K562 (cell line): Measurements from ENCODE around the gene SMC3. TPM values are rescaled to one million over a fixed set of nuclear protein-coding genes. Genes with fewer than 3 reads are reported as not detected.

ENCODE experiments used
- ATF1 ChIP-seq, 2 experiments: fragments of 450-650 bp in 1 of 2; IDR thresholded peaks; 2 replicates each; pipeline ENCODE4 v1.6.1; 2016; ENCODE audit warnings: missing compliant biosample characterization in 1 of 2, missing genetic modification characterization in 1 of 2
- EGR1 ChIP-seq: fragments of 450-650 bp; conservative IDR thresholded peaks from 2 replicates; pipeline ENCODE4 v1.6.1; 2017; ENCODE audit warnings: mild to moderate bottlenecking
- NRF1 ChIP-seq, 2 experiments: fragments of 450-650 bp; IDR thresholded peaks in 1 of 2; conservative IDR thresholded peaks in 1 of 2; 2 replicates each; pipeline ENCODE4 v1.6.1; 2014; ENCODE audit warnings: mild to moderate bottlenecking in 2 of 2
- PHF8 ChIP-seq: fragments of 200-600 bp; sonication (generic); IDR thresholded peaks from 2 replicates; pipeline ENCODE4 v1.6.1; 2012; ENCODE audit warnings: mixed run types, mild to moderate bottlenecking, inconsistent platforms, low read length, moderate library complexity, borderline replicate concordance
- POLR2G ChIP-seq: fragments of 200-400 bp; formaldehyde crosslinking; IDR thresholded peaks from 2 replicates; pipeline ENCODE4 v1.6.1; 2017; ENCODE audit warnings: low read depth, mild to moderate bottlenecking, antibody characterized with exemption, low read length, moderate library complexity
- SOX6 ChIP-seq: fragments of 450-650 bp; IDR thresholded peaks from 2 replicates; pipeline ENCODE4 v1.6.1; 2014; ENCODE audit warnings: mild to moderate bottlenecking
- SP1 ChIP-seq: sonication (generic); formaldehyde crosslinking; IDR thresholded peaks from 2 replicates; pipeline ENCODE4 v1.8.1; 2022; ENCODE audit warnings: mild to moderate bottlenecking, missing genetic modification reagents
- SUPT5H ChIP-seq: fragments of 450-650 bp; IDR thresholded peaks from 2 replicates; pipeline ENCODE4 v1.6.1; 2016
- TSC22D4 ChIP-seq: fragments of 450-650 bp; IDR thresholded peaks from 2 replicates; pipeline ENCODE4 v1.6.1; 2016; ENCODE audit warnings: missing genetic modification characterization, missing biosample characterization, control low read depth
- YY1 ChIP-seq, 3 experiments: IDR thresholded peaks; 2 replicates each; pipeline ENCODE4 v1.6.1; 2011; ENCODE audit warnings: low read length in 2 of 3, mild to moderate bottlenecking in 2 of 3, moderate library complexity in 2 of 3, borderline replicate concordance in 1 of 3, control low read depth in 1 of 3, low read depth in 1 of 3; ENCODE audit not compliant: insufficient read depth in 3 of 3, insufficient replicate concordance in 2 of 3, control insufficient read depth in 1 of 3, insufficient read length in 1 of 3; ENCODE audit errors: extremely low read depth in 1 of 3
- ZNF311 ChIP-seq: fragments of 250-450 bp; sonication (Bioruptor Pico); IDR thresholded peaks from 2 replicates; pipeline ENCODE4 v1.4.0; 2020; ENCODE audit warnings: mild to moderate bottlenecking, moderate library complexity
- polyA plus RNA-seq, 8 experiments: library from polyadenylated mRNA; depleted of rRNA in 4 of 8; stranded (reverse) in 5 of 8; unstranded in 3 of 8; fragments of >200 nt; fragmentation: Nextera tagmentation in 2 of 8; fragmentation: Illumina TruSeq in 1 of 8; extraction: Ambion mirVana in 2 of 8; extraction: Trizol in 1 of 8; gene quantifications; 2 replicates each; pipeline versions ENCODE4 v1.2.1 to v1.2.3, GENCODE V29; 2011 to 2014; ENCODE audit warnings: inconsistent platforms in 1 of 8, missing spikeins in 1 of 8
- total RNA-seq, 7 experiments: library from RNA; depleted of rRNA in 6 of 7; stranded (reverse); fragments of >200 nt in 6 of 7; fragmentation: Illumina TruSeq in 2 of 7; extraction: Trizol in 2 of 7; gene quantifications; 2 replicates each; pipeline versions ENCODE4 v1.2.1 to v1.2.3, GENCODE V29; 2011 to 2021; ENCODE audit warnings: low replicate concordance in 1 of 7
- TF ChIP-seq, protein P1 (sequence below), 2 experiments: fragments of 450-650 bp in 1 of 2; IDR thresholded peaks; 2 replicates each; pipeline ENCODE4 v1.6.1; 2011 to 2017; ENCODE audit warnings: low read depth in 2 of 2, antibody characterized with exemption in 1 of 2, borderline replicate concordance in 1 of 2, low read length in 1 of 2, mild to moderate bottlenecking in 1 of 2, mixed read lengths in 1 of 2; ENCODE audit not compliant: control insufficient read depth in 1 of 2
- TF ChIP-seq, protein P2 (sequence below), 2 experiments: IDR thresholded peaks; 2 replicates each; pipeline ENCODE4 v1.6.1; 2011; ENCODE audit warnings: borderline replicate concordance in 1 of 2, control low read depth in 1 of 2, low read depth in 1 of 2, low read length in 1 of 2, mild to moderate bottlenecking in 1 of 2, mixed read lengths in 1 of 2, moderate library complexity in 1 of 2; ENCODE audit not compliant: insufficient read depth in 1 of 2, insufficient read length in 1 of 2, poor library complexity in 1 of 2, severe bottlenecking in 1 of 2; ENCODE audit errors: extremely low read depth in 1 of 2
- TF ChIP-seq, protein P3 (sequence below), 2 experiments: fragments of 450-650 bp in 1 of 2; sonication (generic) in 1 of 2; formaldehyde crosslinking; conservative IDR thresholded peaks; 2 replicates each; pipeline versions ENCODE4 v1.4.0 to v1.8.1; 2020 to 2022; ENCODE audit warnings: mild to moderate bottlenecking in 1 of 2, missing genetic modification reagents in 1 of 2
- TF ChIP-seq, protein P4 (sequence below): fragments of 450-650 bp; IDR thresholded peaks from 2 replicates; pipeline ENCODE4 v1.6.1; 2017; ENCODE audit warnings: antibody characterized with exemption, mild to moderate bottlenecking

SMC3 gene
- total and polyA plus RNA-seq, 9 of the 15 experiments (the other 6 are each of a cell fraction or from before 2014, with no cell fraction given), result 21.3 to 62.6 (median 39.3) TPM

DNA sequence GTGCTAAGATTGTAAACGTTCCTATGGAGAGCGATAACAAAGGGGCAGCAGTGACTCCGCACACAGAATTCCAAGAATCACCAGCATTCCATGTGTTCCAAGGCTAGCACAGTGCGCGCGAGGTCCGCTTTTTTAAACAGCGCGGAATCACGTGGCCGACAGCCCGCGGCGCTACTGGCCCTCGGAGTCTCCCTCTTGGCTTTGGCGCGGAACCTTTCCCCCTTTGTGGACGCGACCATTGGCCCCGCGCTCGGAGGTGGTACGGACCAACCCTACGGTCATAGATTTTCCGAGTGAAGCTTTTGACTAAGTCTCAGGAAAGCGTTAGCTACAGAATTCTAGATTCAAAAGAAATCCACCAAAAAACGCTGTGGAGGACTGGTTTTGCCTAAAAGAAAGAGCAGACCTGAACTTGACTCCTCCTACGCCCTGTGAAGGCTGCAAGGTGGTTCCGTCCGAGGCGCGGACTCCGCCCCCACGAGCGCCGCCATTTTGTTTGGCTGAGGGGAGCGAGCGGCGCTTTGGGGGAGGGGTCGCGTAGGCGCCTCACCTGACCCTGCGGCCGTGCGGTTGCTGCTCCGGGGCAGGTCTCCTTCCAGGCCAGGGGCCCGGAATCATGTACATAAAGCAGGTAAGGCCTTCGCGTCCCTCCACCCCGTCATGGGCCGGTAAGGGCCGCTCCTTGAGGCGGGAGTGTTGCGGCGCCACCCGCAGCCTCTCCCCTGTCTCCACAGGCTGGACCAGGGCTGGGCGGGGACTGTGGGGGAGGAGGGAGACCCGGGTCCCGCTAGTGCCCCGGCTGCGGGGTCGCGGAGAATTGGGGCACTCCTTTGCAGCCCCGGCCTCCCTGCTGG, at the start of gene SMC3 (continued):
- TF ChIP-seq, protein P1, sequence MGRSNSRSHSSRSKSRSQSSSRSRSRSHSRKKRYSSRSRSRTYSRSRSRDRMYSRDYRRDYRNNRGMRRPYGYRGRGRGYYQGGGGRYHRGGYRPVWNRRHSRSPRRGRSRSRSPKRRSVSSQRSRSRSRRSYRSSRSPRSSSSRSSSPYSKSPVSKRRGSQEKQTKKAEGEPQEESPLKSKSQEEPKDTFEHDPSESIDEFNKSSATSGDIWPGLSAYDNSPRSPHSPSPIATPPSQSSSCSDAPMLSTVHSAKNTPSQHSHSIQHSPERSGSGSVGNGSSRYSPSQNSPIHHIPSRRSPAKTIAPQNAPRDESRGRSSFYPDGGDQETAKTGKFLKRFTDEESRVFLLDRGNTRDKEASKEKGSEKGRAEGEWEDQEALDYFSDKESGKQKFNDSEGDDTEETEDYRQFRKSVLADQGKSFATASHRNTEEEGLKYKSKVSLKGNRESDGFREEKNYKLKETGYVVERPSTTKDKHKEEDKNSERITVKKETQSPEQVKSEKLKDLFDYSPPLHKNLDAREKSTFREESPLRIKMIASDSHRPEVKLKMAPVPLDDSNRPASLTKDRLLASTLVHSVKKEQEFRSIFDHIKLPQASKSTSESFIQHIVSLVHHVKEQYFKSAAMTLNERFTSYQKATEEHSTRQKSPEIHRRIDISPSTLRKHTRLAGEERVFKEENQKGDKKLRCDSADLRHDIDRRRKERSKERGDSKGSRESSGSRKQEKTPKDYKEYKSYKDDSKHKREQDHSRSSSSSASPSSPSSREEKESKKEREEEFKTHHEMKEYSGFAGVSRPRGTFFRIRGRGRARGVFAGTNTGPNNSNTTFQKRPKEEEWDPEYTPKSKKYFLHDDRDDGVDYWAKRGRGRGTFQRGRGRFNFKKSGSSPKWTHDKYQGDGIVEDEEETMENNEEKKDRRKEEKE (IDR thresholded peaks at IDR 0.05; ENCODE audit: borderline replicate concordance in 1 of 2, control insufficient read depth in 1 of 2, low read depth in 2 of 2, low read length in 1 of 2), result peak in 1 of 2 experiments; percentile 97; a peak in 2 of 4 replicates
- TF ChIP-seq, protein P2, sequence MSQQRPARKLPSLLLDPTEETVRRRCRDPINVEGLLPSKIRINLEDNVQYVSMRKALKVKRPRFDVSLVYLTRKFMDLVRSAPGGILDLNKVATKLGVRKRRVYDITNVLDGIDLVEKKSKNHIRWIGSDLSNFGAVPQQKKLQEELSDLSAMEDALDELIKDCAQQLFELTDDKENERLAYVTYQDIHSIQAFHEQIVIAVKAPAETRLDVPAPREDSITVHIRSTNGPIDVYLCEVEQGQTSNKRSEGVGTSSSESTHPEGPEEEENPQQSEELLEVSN (IDR thresholded peaks at IDR 0.05; ENCODE audit: borderline replicate concordance in 1 of 2, extremely low read depth in 1 of 2, insufficient read depth in 1 of 2, insufficient read length in 1 of 2, low read depth in 1 of 2, low read length in 1 of 2, poor library complexity in 1 of 2, severe bottlenecking in 1 of 2), result peak; percentile 97 to 98
- peak; percentile 81; the same call in 1 of the 2 replicates for TF ChIP-seq PHF8
- no peak for TF ChIP-seq ATF1 (CRISPR knock-in tag; IDR thresholded peaks at IDR 0.05)
- TF ChIP-seq ATF1 (tag; IDR thresholded peaks at IDR 0.05), result peak; percentile 44
- peak; percentile 80 for TF ChIP-seq EGR1
- TF ChIP-seq, protein P3, sequence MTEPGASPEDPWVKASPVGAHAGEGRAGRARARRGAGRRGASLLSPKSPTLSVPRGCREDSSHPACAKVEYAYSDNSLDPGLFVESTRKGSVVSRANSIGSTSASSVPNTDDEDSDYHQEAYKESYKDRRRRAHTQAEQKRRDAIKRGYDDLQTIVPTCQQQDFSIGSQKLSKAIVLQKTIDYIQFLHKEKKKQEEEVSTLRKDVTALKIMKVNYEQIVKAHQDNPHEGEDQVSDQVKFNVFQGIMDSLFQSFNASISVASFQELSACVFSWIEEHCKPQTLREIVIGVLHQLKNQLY (CRISPR knock-in tag; conservative IDR thresholded peaks at IDR 0.05), result 0 out of 4 replicates have a peak, but pooled peaks of 1 of the 2 experiments have one; percentile 72
- 0 out of 2 replicates have a peak, but pooled peaks have one; percentile 20 for TF ChIP-seq SOX6
- peak; percentile 78 to 96 (median 92) for TF ChIP-seq YY1 (IDR thresholded peaks at IDR 0.05; ENCODE audit: borderline replicate concordance in 1 of 3, control insufficient read depth in 1 of 3, extremely low read depth in 1 of 3, insufficient read depth in 3 of 3, insufficient read length in 1 of 3, insufficient replicate concordance in 2 of 3, low read depth in 1 of 3, low read length in 2 of 3)
- peak; percentile 55 to 70; a peak in 3 of 4 replicates for TF ChIP-seq NRF1 (conservative IDR thresholded peaks at IDR 0.05 in 1 of 2, IDR thresholded peaks at IDR 0.05 in 1 of 2)
- TF ChIP-seq POLR2G, result peak; percentile 88
- TF ChIP-seq SP1 (CRISPR knock-in tag), result peak; percentile 22
- no peak for TF ChIP-seq TSC22D4
- TF ChIP-seq ZNF311 (CRISPR knock-in tag), result no peak
- peak; percentile 72 for TF ChIP-seq SUPT5H
- TF ChIP-seq, protein P4, sequence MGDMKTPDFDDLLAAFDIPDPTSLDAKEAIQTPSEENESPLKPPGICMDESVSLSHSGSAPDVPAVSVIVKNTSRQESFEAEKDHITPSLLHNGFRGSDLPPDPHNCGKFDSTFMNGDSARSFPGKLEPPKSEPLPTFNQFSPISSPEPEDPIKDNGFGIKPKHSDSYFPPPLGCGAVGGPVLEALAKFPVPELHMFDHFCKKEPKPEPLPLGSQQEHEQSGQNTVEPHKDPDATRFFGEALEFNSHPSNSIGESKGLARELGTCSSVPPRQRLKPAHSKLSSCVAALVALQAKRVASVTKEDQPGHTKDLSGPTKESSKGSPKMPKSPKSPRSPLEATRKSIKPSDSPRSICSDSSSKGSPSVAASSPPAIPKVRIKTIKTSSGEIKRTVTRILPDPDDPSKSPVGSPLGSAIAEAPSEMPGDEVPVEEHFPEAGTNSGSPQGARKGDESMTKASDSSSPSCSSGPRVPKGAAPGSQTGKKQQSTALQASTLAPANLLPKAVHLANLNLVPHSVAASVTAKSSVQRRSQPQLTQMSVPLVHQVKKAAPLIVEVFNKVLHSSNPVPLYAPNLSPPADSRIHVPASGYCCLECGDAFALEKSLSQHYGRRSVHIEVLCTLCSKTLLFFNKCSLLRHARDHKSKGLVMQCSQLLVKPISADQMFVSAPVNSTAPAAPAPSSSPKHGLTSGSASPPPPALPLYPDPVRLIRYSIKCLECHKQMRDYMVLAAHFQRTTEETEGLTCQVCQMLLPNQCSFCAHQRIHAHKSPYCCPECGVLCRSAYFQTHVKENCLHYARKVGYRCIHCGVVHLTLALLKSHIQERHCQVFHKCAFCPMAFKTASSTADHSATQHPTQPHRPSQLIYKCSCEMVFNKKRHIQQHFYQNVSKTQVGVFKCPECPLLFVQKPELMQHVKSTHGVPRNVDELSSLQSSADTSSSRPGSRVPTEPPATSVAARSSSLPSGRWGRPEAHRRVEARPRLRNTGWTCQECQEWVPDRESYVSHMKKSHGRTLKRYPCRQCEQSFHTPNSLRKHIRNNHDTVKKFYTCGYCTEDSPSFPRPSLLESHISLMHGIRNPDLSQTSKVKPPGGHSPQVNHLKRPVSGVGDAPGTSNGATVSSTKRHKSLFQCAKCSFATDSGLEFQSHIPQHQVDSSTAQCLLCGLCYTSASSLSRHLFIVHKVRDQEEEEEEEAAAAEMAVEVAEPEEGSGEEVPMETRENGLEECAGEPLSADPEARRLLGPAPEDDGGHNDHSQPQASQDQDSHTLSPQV, result peak; percentile 85
